Hematopoietic multipotent progenitor cell treated with erythropoietin and hydrocortisone succinate and interleukin-3 and kit ligand, for 15 days (in vitro differentiated cells): ENCODE measurements around the gene EPN1.

ENCODE experiments used
- DNase-seq: peaks from one replicate; pipeline ENCODE4 v3.0.0-alpha.2; 2015; ENCODE audit warnings: low spot score

Gene EPN1

DNA sequence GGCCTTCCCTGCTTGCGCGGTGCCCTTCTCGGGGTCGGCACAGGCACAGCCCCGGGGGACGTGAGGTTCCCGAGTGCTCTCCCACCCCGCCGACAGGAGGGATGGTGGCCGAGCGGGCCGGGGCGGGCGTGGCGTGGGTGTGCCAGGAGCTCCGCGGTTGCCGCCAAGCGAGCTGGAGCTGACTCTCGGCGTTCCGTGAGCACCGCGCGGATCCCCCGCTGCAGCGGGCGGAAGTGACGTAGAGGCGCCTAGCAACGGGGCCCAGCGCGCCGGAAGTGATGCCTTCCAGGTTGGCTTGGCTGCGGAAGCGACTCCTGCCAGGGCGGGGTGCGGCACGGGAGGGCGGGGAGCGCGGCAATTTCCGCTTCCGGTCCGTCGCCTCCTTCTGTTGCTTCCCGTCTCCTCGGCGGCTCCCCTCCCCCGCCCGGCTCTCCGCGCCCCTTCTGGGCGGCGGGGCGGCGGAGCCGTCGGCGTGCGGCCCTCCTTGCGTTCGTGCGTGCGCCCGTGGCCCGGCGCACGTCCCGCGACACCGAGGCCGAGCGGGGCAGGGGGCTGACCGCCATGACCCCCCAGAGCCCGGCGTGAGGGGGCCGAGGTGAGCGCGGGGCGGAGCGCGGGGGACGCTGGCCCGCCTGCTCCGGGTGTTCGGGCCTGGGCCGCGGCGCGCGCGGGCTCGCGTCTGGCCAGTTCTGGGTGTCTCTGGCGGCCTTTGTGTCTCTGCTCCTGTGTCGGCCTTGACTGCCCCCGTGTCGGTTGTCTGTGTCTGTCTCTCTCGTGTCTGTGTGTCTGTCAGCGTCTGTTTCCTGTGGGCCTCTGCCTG, at the start of gene EPN1:
TSS of gene EPN1 (plus strand) at position 386 of the 820 bp plus-strand sequence. CDS start 3,402 bp downstream, outside the sequence.
- peak; percentile 96 for DNase-seq

DNA sequence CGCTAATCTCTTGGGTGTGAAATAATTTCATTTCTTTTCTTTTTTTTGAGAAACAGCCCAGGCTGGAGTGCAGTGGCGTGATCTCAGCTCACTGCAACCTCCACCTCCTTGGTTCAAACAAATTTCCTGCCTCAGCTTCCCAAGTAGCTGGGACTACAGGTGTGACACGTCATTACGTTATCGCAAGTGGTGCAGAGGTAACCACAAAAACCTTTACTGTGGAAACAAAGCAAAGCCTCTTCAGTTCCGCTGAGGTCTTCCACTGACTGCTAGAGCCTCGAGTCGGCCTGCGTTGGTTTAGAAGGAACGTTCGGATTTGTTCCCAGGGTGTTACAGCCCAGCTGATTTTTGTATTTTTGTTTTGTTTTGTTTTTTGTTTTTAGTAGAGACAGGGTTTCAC, 48.7 kb upstream of the EPN1 start:
- no peak for DNase-seq

DNA sequence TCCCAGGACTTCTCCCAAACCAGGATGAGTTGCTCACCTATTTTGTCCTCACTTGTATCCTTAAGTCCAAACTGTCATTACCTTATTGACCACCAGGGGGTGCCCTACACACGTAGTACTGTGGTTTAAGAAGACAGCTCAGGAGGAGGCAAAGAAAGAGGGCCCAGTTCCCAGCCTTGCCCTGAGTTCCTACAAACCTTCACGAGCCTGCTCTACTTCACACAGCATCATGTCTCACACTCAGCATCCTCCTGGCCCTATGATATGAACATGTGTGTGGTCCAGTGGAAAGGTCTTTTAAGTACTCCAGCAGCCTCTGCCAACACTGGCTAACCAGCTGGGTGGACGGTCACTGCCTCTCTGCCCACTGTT, 42.6 kb upstream of the EPN1 start:
- DNase-seq = peak; percentile 93

DNA sequence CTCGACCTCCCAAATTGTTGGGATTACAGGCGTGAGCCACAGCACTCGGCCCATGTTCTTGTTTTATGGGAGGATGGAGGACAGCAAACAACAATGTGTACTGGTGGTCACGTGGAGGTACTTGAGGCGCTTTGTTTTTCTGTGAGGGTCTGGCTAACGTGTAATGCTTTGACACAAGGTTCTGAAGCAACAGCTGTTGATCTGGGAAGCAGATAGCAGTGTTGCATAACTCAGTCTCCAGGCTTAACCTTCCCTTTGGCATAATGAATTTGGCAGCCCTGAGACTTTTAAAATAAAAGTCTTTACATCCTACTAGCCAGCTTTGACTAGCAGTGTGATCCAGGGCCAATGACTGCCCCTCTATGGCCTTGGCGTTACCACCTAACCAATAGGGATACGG, 41.2 kb upstream of the EPN1 start:
- no peak for DNase-seq

DNA sequence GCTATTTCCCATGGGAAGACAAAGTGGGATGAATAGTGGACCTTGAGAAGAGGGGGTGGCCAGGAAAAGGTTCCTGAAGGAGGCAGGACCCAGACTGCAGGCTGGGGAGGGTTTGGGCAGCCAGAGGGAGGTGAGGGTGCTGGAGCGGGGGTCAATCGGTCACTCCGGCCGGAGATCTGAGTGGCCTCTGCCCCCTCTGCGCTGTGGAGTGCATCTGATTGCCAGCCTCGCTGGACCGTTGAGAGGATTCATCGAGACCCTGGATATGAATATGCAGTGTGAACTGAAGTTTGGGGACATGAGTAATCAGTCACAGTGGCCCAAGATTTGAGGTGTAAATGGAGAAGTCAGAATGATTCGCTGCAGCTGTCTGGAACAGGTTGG, 39.7 kb upstream of the EPN1 start:
- DNase-seq = no peak

DNA sequence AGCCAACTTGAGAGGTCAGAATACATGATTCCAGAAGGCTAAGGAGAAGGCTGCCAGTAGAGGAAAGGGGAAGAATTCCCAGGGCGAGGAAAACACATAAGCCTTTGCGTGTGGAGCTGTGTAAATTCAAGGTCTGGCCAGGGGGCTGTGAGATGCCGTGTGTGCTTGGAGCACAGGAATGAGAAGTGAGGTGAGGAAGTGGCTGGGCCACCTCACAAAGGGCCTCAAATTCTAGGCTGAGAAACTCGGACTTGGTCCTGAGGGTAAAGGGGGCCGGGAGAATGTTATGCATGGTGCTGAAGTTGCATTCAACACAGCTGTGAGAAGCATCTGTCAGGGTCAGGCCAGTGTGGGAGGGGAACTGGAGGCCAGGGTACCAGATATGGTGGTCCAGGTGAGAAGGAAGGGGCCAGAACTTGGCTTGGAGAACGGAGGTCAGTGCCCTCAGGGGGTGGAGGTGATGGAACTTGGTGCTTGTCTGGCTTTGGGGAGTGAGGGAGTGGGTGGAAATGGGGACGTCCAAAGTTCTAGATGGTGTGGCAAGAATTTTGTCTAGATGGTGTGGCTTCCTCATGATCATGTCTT, 39.1 kb upstream of the EPN1 start:
- no peak for DNase-seq

DNA sequence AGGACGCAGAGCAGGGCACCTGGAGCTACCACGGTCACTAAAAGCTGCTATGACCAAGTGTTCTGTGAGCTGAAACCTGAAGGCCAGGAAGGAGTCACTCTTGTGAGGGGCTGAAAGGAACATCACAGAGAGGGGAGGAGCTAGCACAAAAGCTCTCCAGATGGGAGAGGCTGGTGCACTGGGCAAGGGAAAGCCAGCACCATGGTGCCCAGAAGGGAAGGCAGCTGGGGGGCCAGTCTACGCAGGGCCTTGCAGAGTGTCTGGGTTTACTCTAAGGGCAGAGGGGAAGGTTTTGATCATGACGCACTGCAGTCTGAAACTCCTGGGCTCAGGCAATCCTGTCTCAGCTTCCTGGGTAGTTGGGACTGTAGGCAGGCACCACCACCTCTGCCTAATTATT, 38.3 kb upstream of the EPN1 start:
- DNase-seq = no peak

DNA sequence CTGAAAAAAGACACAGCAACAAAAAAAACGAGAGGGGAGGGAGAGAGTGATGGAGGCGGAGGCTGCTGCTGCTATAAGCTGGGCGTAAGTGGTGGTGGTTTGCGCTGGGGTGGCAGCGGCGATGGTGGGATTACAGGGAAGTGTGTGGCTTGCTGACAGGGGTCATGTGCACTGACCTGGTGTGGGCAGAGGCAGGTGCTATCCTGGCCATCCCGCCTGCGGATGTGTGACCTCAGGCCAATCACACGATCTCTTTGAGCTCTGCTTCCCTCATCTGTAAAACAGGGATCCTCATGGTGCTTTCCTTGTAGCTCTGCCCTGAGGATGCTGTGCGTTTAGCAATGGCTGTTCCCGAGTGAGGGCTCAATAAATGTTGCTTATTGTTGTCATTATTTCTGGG, 37.5 kb upstream of the EPN1 start:
- no peak for DNase-seq

DNA sequence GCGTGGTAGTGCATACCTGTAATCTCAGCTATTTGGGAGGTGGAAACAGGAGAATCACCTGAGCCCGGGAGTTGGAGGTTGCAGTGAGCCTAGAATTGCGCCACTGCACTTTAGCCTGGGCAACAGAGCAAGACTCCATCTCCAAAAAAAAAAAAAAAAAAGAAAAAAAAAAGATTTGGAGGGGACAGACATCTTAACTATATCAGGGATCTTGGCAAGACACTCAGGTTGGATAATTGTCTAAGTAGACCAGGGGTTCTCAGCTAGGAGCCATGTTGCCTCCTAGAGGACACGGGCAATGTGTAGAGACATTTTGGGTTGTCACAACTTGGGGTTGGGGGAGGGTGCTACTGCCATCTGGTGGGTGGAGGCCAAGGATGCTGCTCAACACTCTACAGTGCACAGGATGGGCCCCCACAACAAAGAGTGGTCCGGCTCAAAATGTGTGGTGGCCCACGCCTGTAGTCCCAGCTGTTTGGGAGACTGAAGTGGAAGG, 36.1 kb upstream of the EPN1 start:
- DNase-seq = peak; percentile 63

DNA sequence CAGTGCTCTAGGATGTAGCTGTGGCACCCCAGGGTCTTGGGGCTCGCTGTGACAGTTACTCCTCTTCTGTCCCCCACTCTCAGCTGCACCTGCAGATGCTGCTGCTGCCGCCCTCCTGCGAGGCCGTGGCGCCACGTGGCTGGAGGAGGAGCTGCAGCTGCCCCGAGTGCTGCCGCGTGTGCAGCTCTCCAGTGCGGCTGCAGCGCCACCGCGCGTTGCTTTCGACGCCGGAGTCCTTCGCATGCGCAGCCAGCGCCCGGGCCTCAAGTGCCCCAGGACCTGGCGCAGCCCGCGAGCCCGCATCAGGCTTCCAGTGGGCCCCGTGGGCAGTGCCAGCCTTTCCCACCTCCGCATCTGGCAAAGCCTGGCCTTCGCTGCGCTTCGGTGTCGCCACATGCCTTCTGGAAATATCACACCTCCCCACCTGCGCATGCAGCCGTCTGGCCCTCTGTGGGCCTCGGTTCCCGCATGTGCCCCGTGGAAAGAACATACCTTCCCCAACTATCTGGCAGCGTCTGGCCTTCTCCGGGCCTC, 34.9 kb upstream of the EPN1 start:
- peak; percentile 71 for DNase-seq

DNA sequence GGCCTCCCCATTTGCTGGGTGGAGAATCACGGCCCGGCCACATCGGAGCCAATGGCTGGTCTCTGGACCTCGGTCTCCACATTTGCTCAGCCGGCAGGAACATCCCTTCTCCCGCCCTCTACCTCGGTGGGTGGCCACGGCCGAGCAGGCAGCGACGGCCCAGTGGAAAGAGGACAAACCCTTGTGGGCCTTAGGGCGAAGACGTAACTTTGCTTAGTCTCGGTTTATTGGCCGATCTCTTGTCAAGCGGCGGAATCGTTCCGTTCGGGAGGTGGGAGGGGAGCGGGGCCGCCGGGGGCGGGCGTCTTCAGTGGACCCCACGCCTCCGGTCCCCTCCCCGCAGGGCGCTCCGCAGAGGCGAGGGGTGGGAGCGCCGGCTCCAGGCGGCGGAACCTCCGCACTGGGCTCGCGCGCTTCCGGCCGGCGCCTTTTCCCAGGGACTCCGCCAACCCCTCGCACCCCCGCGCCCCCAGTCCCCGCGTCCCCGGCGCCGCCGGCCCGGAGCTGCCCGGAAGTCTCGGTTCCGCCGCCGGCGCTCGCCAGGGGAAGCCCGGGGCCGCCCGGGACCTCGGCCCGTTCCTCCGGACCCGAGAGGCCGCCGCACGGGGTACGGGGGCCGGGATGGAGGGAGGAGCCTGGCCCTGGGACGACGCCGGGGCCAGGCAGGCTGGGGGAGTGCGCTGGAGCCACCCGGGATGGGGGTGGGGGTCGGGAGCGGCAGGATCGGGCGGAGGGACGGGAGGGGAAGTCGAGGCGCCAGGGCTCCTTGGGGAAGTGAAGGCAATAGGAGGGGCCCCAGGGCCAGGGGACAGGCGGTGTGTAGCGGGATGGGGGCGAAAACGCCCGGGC, 34.2 kb upstream of the EPN1 start, which contains the start of gene ZNF580:
TSS of gene ZNF580 (plus strand) at position 426 of the 849 bp plus-strand sequence. CDS start 1,507 bp downstream, outside the sequence.
- DNase-seq = peak; percentile 36

DNA sequence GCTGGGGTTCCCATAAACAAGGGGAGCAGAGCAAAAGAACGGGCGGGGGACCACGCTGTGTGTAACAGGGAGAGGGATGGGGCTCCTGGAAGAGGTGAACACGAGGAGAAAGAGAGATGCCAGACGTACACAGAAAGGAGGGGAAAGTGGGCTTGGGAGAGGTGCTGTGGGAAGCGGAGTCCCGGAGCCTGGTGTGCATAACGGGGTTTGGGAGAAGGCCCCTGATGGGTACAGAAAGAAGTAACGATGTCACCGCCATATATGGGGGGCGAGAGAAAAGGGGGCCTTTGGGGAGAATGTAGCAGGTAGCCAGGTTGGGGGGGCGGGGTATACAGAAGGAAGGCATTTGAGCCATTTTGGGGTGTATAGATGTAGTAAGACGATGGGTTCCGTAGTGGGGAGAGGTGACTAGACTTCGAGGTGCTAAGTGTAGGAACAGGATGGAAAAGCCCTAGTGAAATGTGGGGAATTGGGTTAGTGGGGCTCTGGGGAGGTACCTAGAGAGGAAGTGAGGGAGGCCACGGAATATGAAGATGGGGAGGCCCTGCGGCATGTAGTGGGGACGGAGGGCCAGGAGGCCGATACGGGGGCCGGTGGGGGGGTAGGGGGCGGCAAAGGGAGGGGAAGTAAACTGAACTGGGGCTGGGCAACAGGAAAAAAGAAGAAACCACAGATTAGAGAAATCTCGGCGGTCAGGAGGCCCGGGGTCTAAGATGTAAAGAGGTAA, 33.4 kb upstream of the EPN1 start:
- DNase-seq = no peak

DNA sequence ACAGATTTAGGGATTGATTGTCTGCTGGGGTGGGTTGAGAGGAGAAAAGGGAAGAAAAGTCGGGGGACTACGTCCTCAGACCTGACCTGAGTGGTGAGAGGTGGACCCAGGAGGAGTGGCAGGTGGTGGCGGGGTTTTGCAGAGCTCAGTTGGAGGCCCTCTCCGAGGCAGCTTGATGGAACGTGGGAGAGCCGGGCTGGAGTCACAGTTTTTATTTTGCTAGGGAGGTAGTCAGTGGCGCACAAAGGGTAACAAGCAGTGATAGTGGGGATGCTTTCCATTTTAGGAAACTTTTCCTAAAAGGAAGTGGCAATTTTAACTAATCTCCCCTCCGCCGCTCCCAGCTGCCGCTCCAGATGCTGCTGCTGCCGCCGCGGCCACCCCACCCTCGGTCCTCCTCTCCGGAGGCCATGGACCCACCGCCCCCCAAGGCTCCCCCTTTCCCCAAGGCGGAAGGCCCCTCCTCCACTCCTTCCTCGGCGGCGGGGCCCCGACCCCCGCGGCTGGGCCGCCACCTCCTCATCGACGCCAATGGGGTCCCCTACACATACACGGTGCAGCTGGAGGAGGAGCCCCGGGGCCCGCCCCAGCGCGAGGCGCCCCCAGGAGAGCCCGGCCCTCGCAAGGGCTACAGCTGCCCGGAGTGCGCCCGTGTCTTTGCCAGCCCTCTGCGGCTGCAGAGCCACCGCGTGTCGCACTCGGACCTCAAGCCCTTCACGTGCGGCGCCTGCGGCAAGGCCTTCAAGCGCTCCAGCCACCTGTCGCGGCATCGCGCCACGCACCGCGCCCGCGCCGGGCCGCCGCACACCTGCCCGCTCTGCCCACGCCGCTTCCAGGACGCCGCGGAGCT, 32.6 kb upstream of the EPN1 start:
- DNase-seq = no peak

DNA sequence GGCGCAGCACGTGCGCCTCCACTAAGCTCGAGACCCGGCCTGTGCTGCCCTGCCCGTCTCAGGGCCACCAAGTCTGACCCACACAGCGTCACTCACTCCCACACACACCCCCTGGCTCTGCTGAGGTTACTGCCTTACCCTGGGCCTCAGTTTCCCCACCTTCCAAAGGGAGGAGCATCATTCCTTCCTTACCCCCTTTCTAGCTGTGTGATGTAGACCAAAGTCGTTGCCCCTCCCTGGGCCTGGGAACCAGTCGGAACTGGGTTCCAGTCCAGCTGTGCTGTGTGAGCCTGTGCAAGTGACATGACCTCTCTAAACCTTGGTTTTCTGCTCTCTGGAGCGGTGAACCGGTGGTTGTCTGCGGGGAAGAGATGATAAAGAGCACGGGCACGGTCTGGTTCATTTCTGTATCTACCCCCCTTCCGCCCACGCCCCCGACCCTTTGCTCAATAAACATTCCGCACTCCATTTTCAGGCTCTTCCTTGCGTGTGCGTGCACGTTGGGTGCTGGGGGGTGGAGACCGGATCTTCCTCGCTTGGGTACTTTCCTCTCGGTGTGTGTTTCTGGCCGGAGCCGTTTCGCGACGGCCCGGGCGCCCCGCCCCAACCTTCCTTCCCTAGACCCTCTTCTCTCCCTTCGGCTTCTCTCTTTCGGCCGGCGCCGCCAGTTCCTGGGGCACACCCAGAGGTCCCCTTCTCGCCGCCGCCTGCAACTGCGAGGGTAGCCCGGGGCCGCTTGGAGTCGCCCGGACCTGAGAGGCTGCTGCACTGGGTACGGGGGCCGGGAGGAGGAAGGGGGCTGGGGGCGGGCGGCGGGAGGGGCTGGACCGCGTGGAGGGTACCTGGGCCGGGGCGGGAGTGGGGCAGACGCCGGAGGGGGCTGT, 31.8 kb upstream of the EPN1 start, which contains the start of gene ZNF581:
TSS of gene ZNF581 (plus strand) at position 647 of the 884 bp plus-strand sequence. CDS start 923 bp downstream, outside the sequence.
- peak; percentile 70 for DNase-seq

DNA sequence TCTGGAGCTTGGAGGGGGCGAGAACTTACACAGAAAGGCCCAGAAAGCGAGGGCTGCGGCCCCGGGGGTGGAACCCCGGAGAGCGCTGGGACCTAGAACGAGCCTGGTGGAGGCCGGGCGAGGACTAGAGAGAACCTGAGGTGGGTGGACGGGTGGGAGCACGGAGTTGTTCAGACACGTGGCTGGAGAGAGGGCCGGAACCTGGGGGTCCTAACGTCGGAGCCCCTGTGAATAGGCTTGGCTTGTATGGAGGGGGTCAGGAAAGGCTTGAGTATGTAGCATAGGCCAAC, 31.2 kb upstream of the EPN1 start:
- DNase-seq = no peak

DNA sequence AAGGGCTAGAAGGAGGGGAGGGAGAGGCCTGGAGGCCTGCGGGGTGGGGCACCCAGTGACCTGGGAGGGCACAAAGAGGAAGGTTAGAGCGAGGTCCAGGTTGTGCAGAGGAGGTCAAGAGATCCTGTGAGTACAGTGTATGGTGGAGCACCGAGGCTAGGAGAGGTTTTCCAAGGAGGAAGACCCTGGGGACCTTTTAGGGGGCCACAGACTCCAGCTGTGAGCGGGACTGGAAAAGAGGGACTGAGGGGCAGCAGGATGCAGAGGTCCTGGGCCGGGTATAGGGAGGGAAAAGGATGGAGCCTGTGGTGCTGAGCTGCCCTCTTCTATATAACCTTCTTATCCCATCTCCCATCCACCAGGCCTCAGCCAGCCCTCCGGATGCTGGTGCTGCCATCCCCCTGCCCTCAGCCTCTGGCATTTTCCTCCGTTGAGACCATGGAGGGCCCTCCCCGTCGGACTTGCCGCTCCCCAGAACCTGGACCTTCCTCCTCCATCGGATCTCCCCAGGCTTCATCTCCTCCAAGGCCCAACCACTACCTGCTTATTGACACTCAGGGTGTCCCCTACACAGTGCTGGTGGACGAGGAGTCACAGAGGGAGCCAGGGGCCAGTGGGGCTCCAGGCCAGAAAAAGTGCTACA, 30.7 kb upstream of the EPN1 start:
- no peak for DNase-seq

DNA sequence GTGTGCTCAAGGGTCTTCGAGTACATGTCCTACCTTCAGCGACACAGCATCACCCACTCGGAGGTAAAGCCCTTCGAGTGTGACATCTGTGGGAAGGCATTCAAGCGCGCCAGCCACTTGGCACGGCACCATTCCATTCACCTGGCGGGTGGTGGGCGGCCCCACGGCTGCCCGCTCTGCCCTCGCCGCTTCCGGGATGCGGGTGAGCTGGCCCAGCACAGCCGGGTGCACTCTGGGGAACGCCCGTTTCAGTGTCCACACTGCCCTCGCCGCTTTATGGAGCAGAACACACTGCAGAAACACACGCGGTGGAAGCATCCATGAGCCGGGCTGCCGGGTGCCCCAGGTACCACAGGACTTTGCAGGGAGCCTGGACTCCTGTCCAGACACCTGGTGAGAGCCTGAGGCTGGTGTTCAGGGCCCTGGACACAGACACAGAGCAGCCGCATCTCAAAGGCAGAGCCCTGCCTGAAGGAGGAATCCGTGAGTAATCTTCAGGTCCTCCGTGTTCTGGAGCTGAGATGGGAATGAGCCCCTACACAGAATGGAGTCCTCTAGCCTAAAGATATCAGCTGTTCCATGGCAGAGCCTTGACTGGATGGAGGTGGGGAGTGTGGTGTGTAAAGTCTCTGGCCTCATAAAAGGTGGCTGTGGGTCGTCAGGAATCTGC, 30.0 kb upstream of the EPN1 start:
- DNase-seq = no peak

DNA sequence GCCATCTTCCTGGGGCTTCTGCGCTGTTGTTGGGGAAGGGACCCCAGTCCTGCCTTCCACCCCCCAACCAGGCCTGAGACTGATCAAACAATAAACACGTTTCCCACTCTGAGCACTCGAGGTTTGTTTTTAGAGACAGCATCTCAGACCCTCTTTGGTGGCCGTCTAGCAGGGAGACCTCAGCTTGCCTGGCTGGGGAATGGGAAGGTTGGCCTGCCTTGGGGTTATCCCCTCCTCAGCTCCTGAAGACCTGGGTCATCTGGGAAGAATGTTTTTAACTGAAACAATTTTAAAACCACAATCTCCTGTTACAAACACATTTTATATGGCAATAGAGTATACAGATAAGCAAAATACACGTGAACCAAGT, 29.5 kb upstream of the EPN1 start:
- DNase-seq = no peak
